ENCODE measurements around the gene DDIT4.
"Not testable (repeated sequence)": the region's sequence is repeated elsewhere in the genome, so short reads cannot be mapped to it uniquely, and the experiment has no call there.

The DDIT4 gene

GRCh38 chr10:72249176-72249862 lies 24.4 kb upstream of the DDIT4 start:
- not testable (repeated sequence) for DNase-seq

GRCh38 chr10:72250666-72251065 lies 23.1 kb upstream of the DDIT4 start:
- no peak for DNase-seq

DNA sequence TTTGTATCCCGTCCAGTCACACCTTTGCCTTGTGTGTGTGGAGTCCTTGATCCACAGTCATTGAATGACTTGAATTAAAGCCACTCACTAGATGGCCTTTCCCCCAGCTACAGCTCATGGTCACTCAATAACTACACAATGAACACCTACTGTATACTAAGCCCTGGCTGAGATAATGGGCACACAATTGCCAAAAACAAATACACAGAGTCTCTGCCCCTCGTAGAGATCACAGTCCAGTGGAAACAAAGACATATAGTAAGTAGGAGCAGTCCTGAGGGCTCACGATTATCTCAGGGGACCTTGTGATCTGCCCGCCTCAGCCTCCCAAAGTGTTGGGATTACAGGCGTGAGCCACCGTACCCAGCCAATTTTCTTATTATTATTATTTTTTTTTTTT lies 22.1 kb upstream of the DDIT4 start:
- no peak for DNase-seq

GRCh38 chr10:72252972-72253371 lies 20.8 kb upstream of the DDIT4 start:
- DNase-seq = no peak

GRCh38 chr10:72253578-72253977 lies 20.1 kb upstream of the DDIT4 start:
- no peak for DNase-seq

DNA sequence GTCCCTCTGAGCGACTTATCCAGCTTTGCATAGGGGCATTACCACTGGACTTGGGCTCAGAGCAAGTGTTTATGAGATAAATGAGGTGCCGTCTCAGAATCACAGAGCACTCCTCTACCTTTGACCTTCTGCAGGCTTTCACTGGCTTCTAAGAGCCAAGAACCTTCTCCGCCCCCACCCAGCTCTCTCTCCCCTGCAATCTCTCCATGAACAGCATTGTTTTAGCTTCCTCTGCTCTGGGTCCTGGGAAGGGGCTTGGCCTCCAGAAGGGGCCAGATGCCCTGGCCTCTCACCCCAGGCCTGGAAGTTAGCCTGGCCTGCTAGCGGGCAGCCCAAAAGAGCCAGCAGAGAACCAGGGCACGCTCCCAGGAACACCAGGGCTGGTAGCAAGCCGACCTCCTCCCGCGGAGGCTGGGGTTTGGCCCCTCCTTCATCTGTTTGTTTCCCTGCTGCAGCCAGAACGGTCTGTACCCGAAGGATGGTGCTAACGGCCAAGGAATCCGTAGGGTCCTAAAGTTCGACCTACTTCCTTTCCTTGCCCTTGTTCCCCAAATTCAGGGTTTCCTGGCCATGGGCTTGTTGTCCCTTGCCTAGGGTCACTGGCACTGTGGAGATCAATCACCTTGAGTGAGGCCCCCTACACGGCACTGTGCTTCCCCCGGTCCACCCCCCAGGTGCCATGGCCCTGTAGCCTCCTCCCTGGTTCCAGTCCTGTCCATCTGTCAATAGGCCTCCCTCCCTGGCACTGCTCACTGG lies 18.7 kb upstream of the DDIT4 start:
- DNase-seq = no peak

DNA sequence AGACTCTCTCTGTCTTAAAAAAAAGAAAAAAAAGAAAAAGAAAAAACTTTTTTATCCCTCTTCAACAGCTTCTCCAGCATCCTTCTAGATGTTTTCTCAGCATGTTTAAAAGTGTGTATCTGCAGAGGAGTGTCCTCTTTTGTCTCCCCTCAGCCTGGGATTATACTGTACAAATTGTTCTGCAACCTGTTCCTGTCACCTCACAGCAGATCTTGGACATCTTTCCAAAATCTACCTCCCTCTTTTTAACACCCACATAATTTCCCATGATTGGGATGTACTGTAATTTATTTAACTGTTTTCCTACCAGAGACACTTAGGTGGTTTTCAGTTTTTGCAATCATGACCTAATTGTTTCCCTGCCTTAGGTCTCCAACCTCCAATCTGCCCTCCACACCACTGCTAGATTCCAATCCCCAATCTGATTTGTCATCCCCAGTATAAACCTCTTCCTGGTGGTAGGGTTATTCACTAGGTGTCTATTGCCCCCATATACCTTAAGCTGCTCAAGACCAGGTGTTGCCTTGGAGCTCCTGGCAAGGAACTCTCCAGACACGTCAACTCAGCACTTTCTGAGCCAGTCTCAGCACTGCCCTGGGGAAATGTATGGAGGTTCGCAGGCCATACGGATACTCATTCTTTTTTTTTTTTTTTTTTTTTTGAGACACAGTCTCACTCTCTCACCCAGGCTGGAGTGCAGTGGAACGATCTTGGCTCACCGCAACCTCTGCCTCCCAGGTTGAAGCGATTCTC lies 17.6 kb upstream of the DDIT4 start:
- no peak for DNase-seq

GRCh38 chr10:72257051-72257892 lies 16.5 kb upstream of the DDIT4 start:
- DNase-seq = no peak

- DNase-seq = no peak
Observed at GRCh38 chr10:72258617-72259016, 15.1 kb upstream of the DDIT4 start.

DNA sequence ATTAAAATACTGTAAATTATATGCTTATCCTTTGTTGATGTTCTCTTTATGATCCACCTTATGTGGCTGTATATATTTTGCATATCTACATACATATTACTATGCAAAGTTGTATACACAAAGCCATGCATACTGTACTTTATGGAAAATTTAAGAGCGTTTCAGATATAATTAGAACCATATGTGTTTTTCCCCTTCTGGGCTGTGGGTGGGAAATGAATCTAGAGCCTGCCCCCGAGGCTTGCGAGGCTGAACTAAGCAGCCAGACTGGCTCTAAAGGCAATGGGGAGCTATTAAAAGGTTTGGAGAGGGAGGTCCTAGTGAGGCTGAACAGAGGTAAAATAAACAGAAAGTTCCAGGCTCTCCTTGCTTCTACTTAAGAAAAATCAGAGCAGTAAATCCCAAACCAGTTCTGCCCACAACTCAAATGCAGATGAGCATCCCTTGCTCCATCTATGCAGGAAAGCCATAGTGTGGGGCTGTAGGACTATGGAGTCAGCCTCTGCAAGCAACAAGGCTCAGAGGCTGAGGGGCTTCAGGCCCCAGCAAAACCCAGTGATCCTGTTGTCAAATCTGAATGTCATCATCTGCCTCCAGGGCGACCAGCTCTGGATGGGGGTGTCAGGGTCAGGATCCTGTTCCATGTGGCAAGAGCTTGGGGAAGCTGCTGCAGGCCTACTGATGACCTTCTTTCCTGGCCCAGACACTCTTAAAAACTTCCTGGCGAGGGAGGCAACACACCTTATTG lies 14.1 kb upstream of the DDIT4 start:
- DNase-seq = no peak

DNA sequence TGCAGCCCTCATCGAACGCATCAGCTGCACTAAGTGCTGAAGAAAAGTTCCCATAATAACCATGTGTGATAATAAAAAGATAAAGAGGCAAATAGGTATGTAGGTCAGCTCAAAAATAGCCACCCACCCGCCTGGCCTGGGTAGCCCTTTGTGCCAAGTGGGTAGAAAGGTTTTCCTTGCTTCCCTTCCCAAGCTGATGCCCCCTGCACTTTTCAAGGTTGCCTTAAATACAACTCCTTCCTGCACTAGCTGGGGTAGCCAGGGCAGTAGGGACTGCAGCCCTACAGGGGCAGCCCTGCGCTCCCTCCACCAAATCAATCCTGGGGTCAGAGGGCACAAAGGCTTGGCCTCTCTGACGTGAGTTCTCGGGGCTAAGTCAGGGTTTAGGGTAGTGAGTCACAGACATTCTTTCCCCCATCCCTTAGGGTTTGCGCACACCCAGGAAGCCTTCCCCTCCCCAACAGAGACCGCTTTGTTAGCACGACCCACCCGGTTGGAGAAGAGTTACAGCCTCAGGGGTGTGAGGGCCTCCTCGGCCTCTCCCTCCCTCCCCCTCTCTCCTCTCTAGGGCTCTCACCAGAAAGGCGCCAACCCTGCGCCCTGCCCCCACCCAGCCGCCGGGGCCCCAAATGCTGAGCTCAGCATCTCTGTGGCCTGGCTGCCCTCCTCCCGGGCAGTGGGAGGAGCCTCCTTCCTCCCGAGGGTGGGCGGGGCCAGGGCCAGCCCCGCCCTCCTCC lies 13.3 kb upstream of the DDIT4 start:
- peak; percentile 77 for DNase-seq

DNA sequence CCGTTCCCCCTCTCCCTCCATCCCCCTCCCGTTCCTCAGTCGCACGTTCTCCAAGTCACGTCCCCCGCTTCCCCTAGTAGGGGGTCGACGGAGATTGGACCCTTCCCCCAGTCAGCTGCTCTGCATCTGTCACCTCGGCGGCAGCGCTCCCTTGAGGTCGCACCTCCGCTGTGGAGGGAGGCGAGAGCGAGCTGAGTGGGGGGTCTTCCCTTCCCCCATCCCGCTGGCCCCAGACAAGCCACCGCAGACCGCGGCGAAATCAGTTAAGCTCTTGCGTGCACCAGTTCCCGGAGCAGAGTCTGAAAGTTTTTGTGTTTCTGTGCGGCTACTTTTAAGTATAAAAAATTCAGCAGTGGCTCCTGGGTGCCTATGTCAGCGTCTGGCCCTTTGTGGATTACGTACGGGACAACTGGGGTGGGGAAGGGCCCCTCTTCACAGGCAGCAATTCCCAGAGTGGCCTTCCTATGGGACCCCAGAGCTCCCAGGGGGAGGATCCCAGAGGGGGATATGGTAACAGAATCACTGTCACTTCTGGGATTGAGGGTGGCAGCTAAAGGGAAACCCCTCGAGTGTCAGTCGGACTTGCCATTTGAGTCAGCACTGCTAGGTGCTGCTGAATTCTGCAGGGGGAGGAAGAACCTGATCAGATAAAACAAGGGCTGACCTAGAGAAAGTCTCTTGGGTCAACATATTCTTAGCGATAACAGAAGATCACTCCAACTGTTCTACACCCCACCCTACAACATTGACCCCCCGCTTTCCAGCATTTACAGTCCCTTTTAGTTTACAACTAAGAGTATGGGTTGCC lies 12.5 kb upstream of the DDIT4 start:
- no peak for DNase-seq

GRCh38 chr10:72261784-72262404 lies 11.8 kb upstream of the DDIT4 start:
- no peak for DNase-seq

GRCh38 chr10:72263613-72264241 lies 10.0 kb upstream of the DDIT4 start:
- peak; percentile 24 for DNase-seq

- no peak for DNase-seq
Observed at GRCh38 chr10:72264536-72264935, 9.2 kb upstream of the DDIT4 start.

GRCh38 chr10:72265508-72265907 lies 8.2 kb upstream of the DDIT4 start:
- DNase-seq = no peak

- DNase-seq = no peak
Observed at GRCh38 chr10:72265990-72266865, 7.5 kb upstream of the DDIT4 start.

DNA sequence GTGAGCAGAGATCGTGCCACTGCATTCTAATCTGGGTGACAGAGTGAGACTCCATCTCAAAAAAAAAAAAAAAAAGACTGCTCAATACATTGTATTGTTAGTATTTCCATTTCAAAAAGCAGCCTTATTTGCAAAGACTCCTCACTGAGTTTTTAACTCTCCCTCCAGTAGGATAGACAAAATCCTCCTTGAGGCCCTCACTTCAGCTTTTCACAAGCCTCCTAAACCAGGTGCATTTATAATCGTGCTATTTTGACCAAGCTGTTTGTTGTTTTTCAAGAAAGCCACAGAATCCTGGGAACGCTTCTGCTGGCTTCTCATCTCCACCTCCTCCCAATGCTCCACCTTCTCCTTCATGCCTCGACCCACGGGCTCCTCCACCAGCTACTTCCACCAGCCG lies 6.3 kb upstream of the DDIT4 start:
- no peak for DNase-seq
